Subcutaneous abdominal adipose tissue (tissue), 5 donors: ENCODE data around the gene NEUROD4.

Experiments
- H3K27ac ChIP-seq: one replicate; pipeline ENCODE4 v1.7.0; 2013; ENCODE audit warnings: low read depth, mild to moderate bottlenecking, inconsistent platforms, low read length, moderate library complexity
- H3K27me3 ChIP-seq, 5 donors: one replicate each; pipeline ENCODE4 v1.7.0; 2013; ENCODE audit warnings: low read length in 5 of 5, inconsistent platforms in 1 of 5; ENCODE audit not compliant: control insufficient read depth in 5 of 5, insufficient read depth in 4 of 5
- H3K36me3 ChIP-seq, 5 donors: one replicate each; pipeline ENCODE4 v1.7.0; 2013; ENCODE audit warnings: low read length in 5 of 5; ENCODE audit not compliant: control insufficient read depth in 5 of 5, insufficient read depth in 5 of 5
- H3K4me1 ChIP-seq, 5 donors: one replicate each; pipeline ENCODE4 v1.7.0; 2013; ENCODE audit warnings: low read length in 5 of 5, mild to moderate bottlenecking in 3 of 5, moderate library complexity in 1 of 5; ENCODE audit not compliant: control insufficient read depth in 5 of 5, insufficient read depth in 5 of 5
- H3K4me3 ChIP-seq, 5 donors: one replicate each; pipeline ENCODE4 v1.7.0; 2013; ENCODE audit warnings: low read length in 5 of 5, low read depth in 1 of 5
- H3K9ac ChIP-seq, 5 donors: one replicate each; pipeline ENCODE4 v1.7.0; 2013; ENCODE audit warnings: low read length in 5 of 5, mild to moderate bottlenecking in 4 of 5, moderate library complexity in 3 of 5
- H3K9me3 ChIP-seq, 5 donors: one replicate each; pipeline ENCODE4 v1.7.0; 2013; ENCODE audit warnings: low read length in 5 of 5; ENCODE audit not compliant: control insufficient read depth in 5 of 5
- donor health status: healthy.
- donor health status: healthy.
- donor health status: healthy.
- donor health status: healthy.
- donor health status: healthy.

The NEUROD4 gene, protein sequence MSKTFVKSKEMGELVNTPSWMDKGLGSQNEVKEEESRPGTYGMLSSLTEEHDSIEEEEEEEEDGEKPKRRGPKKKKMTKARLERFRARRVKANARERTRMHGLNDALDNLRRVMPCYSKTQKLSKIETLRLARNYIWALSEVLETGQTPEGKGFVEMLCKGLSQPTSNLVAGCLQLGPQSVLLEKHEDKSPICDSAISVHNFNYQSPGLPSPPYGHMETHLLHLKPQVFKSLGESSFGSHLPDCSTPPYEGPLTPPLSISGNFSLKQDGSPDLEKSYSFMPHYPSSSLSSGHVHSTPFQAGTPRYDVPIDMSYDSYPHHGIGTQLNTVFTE

DNA sequence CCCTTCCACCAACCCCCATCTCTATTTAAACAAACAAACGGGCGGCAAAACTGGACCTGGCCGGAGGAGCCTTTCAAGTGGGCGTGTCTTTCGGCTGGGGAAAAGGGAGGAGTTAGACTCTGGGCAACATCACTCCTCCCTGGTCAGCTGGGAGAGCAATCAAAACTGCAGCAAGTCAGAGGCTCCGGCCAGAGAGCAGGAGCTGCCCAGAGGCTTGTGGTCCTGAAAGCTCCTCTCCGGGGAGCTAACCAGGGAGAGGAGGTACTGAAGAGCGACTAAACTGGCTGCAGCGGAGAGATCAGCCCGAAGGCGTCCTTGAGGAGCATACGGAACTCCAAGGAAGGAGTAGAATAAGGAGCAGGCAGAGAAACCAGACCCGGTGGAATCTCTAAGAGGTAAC lies at the start of gene NEUROD4:
Gene NEUROD4 (plus strand): TSS at position 191 of the 400 bp plus-strand sequence. CDS start 6,466 bp downstream, outside the sequence.
- no peak within 1 kb of the TSS for H3K4me3 ChIP-seq
- H3K27me3 ChIP-seq, result peaks cover 0 to 15% (median 5%) of the 10 kb centered on the region in 5 donors
- no peak within 1 kb of the TSS for H3K27ac ChIP-seq
- no peak within 1 kb of the TSS for H3K9ac ChIP-seq
- peaks cover 0 to 3% (median 0%) of the 10 kb centered on the region in 5 donors for H3K4me1 ChIP-seq
- H3K36me3 ChIP-seq, result no peaks in the 10 kb centered on the region
- H3K9me3 ChIP-seq, result no peaks in the 10 kb centered on the region

- H3K4me3 ChIP-seq, result no peak overlapping the region
- peaks cover 0 to 8% (median 5%) of the 10 kb centered on the region in 5 donors for H3K4me1 ChIP-seq
Observed at GRCh38 chr12:54970741-54971140, 49.0 kb upstream of the NEUROD4 start.

DNA sequence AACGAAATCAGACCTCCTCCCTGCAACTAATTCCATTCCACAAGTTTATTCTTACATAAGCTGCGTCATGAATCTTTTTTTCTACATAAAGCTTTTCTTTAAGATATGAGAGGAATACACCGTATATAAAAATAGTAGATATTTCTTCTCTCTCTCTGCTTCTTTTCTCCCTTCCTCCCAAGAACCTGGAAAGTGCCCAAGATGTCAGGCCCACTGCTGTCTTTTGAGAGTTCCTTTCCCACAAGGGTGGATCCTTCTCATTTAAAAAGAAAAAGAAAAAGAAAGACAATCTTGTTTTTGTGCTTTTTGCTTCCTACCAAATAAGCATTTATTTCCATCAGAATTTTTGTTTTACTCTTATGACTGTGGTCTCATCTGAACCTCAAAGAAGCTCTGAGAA lies 46.2 kb upstream of the NEUROD4 start:
- Histone ChIP-seq H3K27ac (no peak overlapping the region), H3K27me3 (no peaks in the 10 kb centered on the region), H3K36me3 (no peaks in the 10 kb centered on the region), H3K4me1 (no peaks in the 10 kb centered on the region), H3K4me3 (no peak overlapping the region), H3K9ac (no peak overlapping the region), H3K9me3 (no peaks in the 10 kb centered on the region)

More at GRCh38 chr12:54970741-54971140, 49.0 kb upstream of the NEUROD4 start:
- H3K9ac ChIP-seq, result no peak overlapping the region
- H3K27ac ChIP-seq, result no peak overlapping the region
- no peaks in the 10 kb centered on the region for H3K9me3 ChIP-seq
- H3K27me3 ChIP-seq, result no peaks in the 10 kb centered on the region
- H3K36me3 ChIP-seq, result no peaks in the 10 kb centered on the region

DNA sequence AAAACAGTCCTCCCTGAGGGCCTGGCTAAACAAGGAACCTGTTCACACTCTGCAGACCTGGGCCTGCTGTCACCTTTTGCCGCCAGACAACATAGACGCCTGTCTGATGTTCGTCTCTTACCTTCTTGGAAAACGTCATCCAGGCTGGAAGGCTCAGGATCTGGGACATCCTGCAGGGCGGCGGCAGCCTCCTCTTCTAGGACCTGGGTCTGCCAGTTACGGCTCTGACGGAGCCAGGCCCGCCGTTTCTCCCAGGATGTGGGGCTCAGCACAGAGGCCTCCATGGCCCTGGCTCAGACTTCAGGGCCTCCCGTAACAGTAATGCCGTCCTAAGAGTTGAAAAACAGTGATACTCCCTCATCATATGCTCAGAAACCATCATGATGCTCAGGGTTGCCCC lies 45.5 kb upstream of the NEUROD4 start:
- Histone ChIP-seq H3K9ac (no peak overlapping the region), H3K27ac (no peak overlapping the region), H3K4me3 (no peak overlapping the region), H3K9me3 (no peaks in the 10 kb centered on the region), H3K36me3 (no peaks in the 10 kb centered on the region), H3K27me3 (no peaks in the 10 kb centered on the region), H3K4me1 (no peaks in the 10 kb centered on the region)

GRCh38 chr12:54975272-54975671 lies 44.5 kb upstream of the NEUROD4 start:
- H3K4me1 ChIP-seq, result peaks cover 0 to 3% (median 0%) of the 10 kb centered on the region in 5 donors
- no peaks in the 10 kb centered on the region for H3K36me3 ChIP-seq
- no peak overlapping the region for H3K4me3 ChIP-seq
- no peak overlapping the region for H3K27ac ChIP-seq
- peaks cover 0 to 3% (median 0%) of the 10 kb centered on the region in 5 donors for H3K27me3 ChIP-seq
- no peak overlapping the region for H3K9ac ChIP-seq
- H3K9me3 ChIP-seq, result no peaks in the 10 kb centered on the region

- H3K9ac ChIP-seq, result no peak overlapping the region
- H3K4me1 ChIP-seq, result peaks cover 0 to 3% (median 0%) of the 10 kb centered on the region in 5 donors
- no peak overlapping the region for H3K27ac ChIP-seq
- H3K4me3 ChIP-seq, result no peak overlapping the region
- no peaks in the 10 kb centered on the region for H3K36me3 ChIP-seq
- H3K9me3 ChIP-seq, result no peaks in the 10 kb centered on the region
- peaks cover 0 to 4% (median 0%) of the 10 kb centered on the region in 5 donors for H3K27me3 ChIP-seq
Observed at GRCh38 chr12:54975875-54976274, 43.9 kb upstream of the NEUROD4 start.

DNA sequence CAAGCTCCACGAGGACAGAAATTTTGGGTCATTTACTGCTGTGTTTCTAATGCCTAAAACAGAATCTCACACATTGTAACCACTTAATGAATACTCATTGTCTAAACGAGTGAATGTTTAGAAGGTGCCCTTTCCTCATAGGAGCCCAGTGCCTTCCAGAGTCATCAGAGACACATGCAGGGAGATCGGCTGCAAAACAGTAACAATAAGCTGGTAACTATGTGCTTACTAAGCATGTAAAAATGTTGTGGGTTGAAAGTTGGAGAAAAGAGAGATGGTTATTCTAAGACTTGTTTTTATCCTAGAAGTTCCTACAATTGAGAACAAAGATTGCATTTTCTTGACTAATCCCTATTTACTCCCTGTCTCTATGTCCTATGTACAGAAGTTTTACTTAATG lies 42.6 kb upstream of the NEUROD4 start:
- H3K9ac ChIP-seq, result no peak overlapping the region
- peaks cover 0 to 3% (median 0%) of the 10 kb centered on the region in 5 donors for H3K4me1 ChIP-seq
- no peaks in the 10 kb centered on the region for H3K36me3 ChIP-seq
- no peak overlapping the region for H3K27ac ChIP-seq
- H3K27me3 ChIP-seq, result peaks cover 0 to 4% (median 0%) of the 10 kb centered on the region in 5 donors
- H3K9me3 ChIP-seq, result no peaks in the 10 kb centered on the region
- H3K4me3 ChIP-seq, result no peak overlapping the region

GRCh38 chr12:54977857-54978256 lies 41.9 kb upstream of the NEUROD4 start:
- H3K36me3 ChIP-seq, result no peaks in the 10 kb centered on the region
- H3K4me1 ChIP-seq, result peaks cover 0 to 3% (median 0%) of the 10 kb centered on the region in 5 donors
- no peak overlapping the region for H3K4me3 ChIP-seq
- no peak overlapping the region for H3K27ac ChIP-seq
- H3K9ac ChIP-seq, result no peak overlapping the region
- H3K9me3 ChIP-seq, result no peaks in the 10 kb centered on the region
- peaks cover 0 to 4% (median 0%) of the 10 kb centered on the region in 5 donors for H3K27me3 ChIP-seq

- Histone ChIP-seq H3K27me3 (peaks cover 0 to 4% (median 0%) of the 10 kb centered on the region in 5 donors), H3K4me1 (peaks cover 0 to 9% (median 0%) of the 10 kb centered on the region in 5 donors), H3K9me3 (no peaks in the 10 kb centered on the region), H3K36me3 (no peaks in the 10 kb centered on the region), H3K27ac (no peak overlapping the region), H3K9ac (no peak overlapping the region), H3K4me3 (no peak overlapping the region)
Observed at GRCh38 chr12:54980341-54980740, 39.4 kb upstream of the NEUROD4 start.

- Histone ChIP-seq H3K27ac (no peak overlapping the region), H3K9me3 (no peaks in the 10 kb centered on the region), H3K4me3 (no peak overlapping the region), H3K36me3 (no peaks in the 10 kb centered on the region), H3K27me3 (peaks cover 0 to 4% (median 0%) of the 10 kb centered on the region in 5 donors), H3K9ac (no peak overlapping the region), H3K4me1 (peaks cover 0 to 9% (median 0%) of the 10 kb centered on the region in 5 donors)
Observed at GRCh38 chr12:54981796-54982195, 38.0 kb upstream of the NEUROD4 start.
